Fibroblast of mammary gland (primary cell): ENCODE results near the gene AOPEP.
A peak's percentile ranks its signal among the peaks of the same experiment; 100 is the strongest.

Experiments used
- DNase-seq: peaks from one replicate; pipeline ENCODE4 v3.0.0-alpha.2; 2010; ENCODE audit warnings: low read depth
- H3K4me3 ChIP-seq: 2 replicates; pipeline ENCODE4 v1.5.1; 2011; ENCODE audit warnings: low read depth, mild to moderate bottlenecking, low read length, moderate library complexity; ENCODE audit not compliant: control insufficient read depth
- TF ChIP-seq, protein P1 (sequence below): conservative IDR thresholded peaks from 2 replicates; pipeline ENCODE4 v1.5.1; 2011; ENCODE audit warnings: low read depth, low read length, inconsistent platforms; ENCODE audit not compliant: control insufficient read depth, insufficient read depth

The AOPEP gene

DNA sequence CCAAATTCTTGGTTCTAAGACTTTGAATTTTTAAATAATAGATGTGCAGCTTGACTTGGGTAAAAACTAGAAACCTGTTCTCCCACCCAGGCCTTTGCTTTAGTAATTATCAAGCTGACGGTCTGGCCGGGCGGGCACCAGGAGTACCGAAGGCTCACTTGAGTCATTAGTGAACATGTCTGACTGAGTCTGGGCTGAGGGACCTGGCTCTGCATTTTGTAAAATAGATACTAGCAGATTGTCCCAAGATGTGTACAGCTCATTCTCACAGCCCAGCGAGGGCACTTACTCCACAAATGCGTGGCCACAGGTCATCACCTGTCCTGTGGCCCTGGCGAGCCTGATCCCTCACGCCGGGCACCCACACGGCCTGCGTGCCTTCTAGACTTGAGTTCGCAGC, 374.8 kb downstream of the AOPEP start:
- TF ChIP-seq, protein P1, sequence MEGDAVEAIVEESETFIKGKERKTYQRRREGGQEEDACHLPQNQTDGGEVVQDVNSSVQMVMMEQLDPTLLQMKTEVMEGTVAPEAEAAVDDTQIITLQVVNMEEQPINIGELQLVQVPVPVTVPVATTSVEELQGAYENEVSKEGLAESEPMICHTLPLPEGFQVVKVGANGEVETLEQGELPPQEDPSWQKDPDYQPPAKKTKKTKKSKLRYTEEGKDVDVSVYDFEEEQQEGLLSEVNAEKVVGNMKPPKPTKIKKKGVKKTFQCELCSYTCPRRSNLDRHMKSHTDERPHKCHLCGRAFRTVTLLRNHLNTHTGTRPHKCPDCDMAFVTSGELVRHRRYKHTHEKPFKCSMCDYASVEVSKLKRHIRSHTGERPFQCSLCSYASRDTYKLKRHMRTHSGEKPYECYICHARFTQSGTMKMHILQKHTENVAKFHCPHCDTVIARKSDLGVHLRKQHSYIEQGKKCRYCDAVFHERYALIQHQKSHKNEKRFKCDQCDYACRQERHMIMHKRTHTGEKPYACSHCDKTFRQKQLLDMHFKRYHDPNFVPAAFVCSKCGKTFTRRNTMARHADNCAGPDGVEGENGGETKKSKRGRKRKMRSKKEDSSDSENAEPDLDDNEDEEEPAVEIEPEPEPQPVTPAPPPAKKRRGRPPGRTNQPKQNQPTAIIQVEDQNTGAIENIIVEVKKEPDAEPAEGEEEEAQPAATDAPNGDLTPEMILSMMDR: no peak
- no peak for DNase-seq
- H3K4me3 ChIP-seq: no peak overlapping the region

DNA sequence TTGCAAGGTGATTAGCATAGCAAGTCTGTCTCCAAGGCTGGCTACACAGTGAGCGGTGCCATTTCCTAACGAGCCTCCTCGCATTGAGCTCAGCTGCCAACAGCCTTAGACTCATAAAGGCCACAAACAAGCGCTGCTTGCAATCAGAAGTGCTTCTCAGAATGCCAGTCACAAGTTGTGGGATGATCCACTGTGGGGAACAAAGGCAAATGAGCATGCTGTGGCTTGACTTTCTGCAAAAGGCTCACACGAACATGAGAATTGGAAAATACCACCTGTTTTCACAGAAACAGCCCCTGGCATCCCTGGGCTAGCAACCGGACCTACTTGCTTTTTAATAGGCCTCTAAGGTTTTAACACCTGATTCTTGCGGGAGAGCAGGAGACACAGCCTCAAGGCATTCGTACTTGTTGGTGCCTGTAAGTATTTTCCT, 375.5 kb downstream of the AOPEP start:
- DNase-seq: no peak
- TF ChIP-seq, protein P1: no peak
- no peak overlapping the region for H3K4me3 ChIP-seq

DNA sequence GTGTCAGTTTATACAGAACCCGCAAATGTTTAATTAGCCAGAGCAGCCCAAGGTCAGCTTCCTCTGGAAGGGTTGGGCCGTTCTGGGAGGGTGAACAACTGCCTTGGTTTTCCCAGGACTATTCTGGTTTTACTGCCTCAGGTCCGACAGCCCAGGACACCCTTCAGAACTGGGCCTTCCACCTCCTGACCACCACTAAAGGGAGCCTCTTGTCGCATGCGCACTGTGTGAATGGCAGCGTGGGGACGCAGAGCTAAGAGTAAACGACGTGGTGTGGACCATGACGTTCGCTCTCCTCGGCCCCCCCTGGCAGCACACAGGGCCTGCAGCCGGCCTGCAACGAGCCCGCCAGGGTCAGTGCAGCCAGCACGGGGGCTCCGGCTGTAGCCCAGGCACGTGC, 376.1 kb downstream of the AOPEP start:
- TF ChIP-seq, protein P1: no peak
- no peak overlapping the region for H3K4me3 ChIP-seq
- no peak for DNase-seq

DNA sequence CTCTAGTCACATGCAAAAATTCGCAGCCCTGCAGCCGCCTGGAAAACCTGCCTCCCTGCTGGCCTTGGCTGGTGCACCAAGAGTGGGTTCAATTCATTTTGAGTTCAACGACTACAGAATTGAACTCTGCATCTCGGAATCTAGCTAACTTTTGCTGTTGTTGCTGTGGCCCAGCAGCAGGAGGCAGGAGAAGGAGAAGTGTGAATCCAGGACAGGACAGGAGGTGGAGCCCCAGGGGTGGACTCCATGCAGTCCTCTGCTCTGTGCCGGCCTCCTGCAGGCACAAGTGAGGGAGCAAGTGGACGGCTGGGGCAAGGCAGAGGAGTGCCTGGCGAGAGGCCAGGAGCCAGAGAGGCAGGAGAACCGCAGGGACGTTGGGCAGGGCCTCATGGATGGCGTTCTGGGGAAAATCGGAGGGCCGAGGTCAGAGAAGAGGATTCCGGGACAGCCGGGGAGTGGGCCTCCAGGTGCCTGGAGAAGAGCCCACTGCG, 376.8 kb downstream of the AOPEP start:
- no peak for DNase-seq
- H3K4me3 ChIP-seq: no peak overlapping the region
- TF ChIP-seq, protein P1: peak; percentile 21

DNA sequence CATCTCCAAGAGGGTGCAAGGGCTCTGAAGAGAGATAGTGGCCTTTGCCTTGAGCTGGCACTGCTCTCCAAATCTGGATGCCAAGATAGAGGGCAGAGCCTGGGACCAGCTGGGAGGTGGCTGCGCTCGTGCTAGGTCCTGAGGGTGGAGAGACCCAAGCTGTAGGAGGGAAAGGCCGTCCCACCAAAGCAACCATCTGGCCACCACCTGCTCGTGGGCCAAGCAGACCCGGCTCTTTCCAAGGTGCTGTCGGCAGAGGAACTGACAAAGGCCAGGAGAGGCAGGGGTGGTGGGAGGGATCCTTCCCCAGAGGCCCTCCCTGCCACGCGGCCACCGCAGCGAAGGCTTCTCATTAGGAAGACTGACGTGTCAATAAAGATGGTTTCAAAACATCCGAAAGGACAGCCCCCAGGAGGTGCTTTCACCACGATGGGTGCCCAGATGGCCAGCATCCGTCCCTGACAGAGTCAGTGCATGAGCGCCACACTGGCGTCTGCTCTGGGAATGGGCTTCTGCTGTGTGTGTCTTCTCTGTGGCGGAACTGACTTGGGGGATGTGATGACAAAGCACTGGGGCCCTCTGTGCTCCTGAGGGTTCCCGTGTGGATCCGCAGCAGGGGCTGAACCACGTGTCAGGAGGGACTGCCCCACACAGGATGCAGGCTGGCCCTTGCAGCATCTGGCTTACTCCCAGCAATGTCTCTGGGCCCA, 377.5 kb downstream of the AOPEP start:
- H3K4me3 ChIP-seq: no peak overlapping the region
- no peak for DNase-seq
- TF ChIP-seq, protein P1: no peak

DNA sequence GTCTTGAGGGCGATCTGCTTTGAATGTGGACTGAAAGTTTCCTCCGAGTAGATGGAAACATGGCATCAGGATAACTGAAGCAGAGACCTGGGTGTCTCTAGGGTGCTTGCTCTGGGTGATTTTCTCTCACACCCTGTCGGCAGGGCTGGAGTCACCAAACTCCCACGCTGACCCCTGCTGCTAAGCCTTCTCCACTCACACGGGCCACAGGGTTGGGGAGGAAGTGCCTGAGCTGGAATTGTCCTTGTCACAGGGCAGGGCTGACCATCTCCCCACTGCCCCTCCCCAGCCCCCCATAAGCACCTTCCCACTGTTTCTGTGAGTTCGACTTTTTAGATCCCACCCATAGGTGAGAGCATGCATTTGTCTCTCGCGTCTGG, 378.1 kb downstream of the AOPEP start:
- DNase-seq: no peak
- H3K4me3 ChIP-seq: no peak overlapping the region

More for the DNA sequence above, 378.1 kb downstream of the AOPEP start:
- TF ChIP-seq, protein P1: no peak
